H1 (cell line): ENCODE results near the gene SLC6A18. TPM values are rescaled to one million over a fixed set of nuclear protein-coding genes. Genes with fewer than 3 reads are reported as not detected.

Experiments used
- CTCF ChIA-PET: fragments of 300-600 bp; sonication (Branson Sonifier 250); formaldehyde crosslinking; loops from one replicate; lab custom pipeline; 2021; ENCODE audit not compliant: partially characterized antibody; lab: Charles Lee
- POLR2A ChIA-PET: fragments of 300-600 bp; sonication (Branson Sonifier 250); formaldehyde crosslinking; loops from one replicate; lab custom pipeline; 2021; ENCODE audit warnings: inconsistent platforms; ENCODE audit not compliant: partially characterized antibody; lab: Charles Lee
- DNase-seq, 2 experiments: peaks; one replicate each; pipeline versions ENCODE4 v3.0.0 to v3.0.0-alpha.2; 2010 to 2022; ENCODE audit warnings: low spot score in 2 of 2, low read depth in 1 of 2, mixed read lengths in 1 of 2
- FAIRE-seq: peaks from 2 replicates; lab custom pipeline; 2011; peaks lifted over from hg19 to GRCh38; lab: Jason Lieb, UNC
- H2AFZ ChIP-seq: 2 replicates; pipeline ENCODE4 v1.8.1; 2012; ENCODE audit warnings: low read length, inconsistent platforms
- H2AK5ac ChIP-seq: 2 replicates; pipeline ENCODE4 v1.6.1; 2013; ENCODE audit warnings: low read depth, low read length
- H2BK120ac ChIP-seq: replicated peaks from 2 replicates; pipeline ENCODE3; 2013; ENCODE audit warnings: low read depth, low read length, inconsistent platforms
- H2BK12ac ChIP-seq: 2 replicates; pipeline ENCODE4 v1.6.1; 2013; ENCODE audit warnings: low read depth, low read length
- H2BK15ac ChIP-seq: 2 replicates; pipeline ENCODE4 v1.6.1; 2013; ENCODE audit warnings: low read length
- H2BK20ac ChIP-seq: 2 replicates; pipeline ENCODE4 v1.6.1; 2013; ENCODE audit warnings: low read length
- H2BK5ac ChIP-seq: 2 replicates; pipeline ENCODE4 v1.6.1; 2013; ENCODE audit warnings: low read depth, low read length
- H3K14ac ChIP-seq: 2 replicates; pipeline ENCODE4 v1.6.1; 2013; ENCODE audit warnings: inconsistent platforms; ENCODE audit not compliant: insufficient read length
- H3K18ac ChIP-seq: 2 replicates; pipeline ENCODE4 v1.6.1; 2013; ENCODE audit warnings: low read length; ENCODE audit errors: extremely low read depth
- H3K23ac ChIP-seq: 2 replicates; pipeline ENCODE4 v1.6.1; 2013; ENCODE audit warnings: inconsistent platforms; ENCODE audit not compliant: insufficient read length
- H3K23me2 ChIP-seq: 2 replicates; pipeline ENCODE4 v1.6.1; 2013; ENCODE audit warnings: low read depth, low read length
- H3K27ac ChIP-seq: 2 replicates; pipeline ENCODE4 v1.6.1; 2011; ENCODE audit warnings: low read depth, low read length, inconsistent platforms
- H3K27me3 ChIP-seq, 4 experiments: replicated peaks in 1 of 4; 1 replicate in 1 of 4; 2 replicates in 3 of 4; pipeline versions ENCODE4 v1.6.1 to v1.8.1; 2011 to 2013; ENCODE audit warnings: low read length in 3 of 4, mild to moderate bottlenecking in 3 of 4, inconsistent platforms in 2 of 4, mixed read lengths in 2 of 4, moderate library complexity in 1 of 4; ENCODE audit not compliant: control insufficient read depth in 3 of 4, insufficient read depth in 3 of 4; ENCODE audit errors: extremely low read depth in 1 of 4
- H3K36me3 ChIP-seq, 4 experiments: 2 replicates each; pipeline versions ENCODE4 v1.6.1 to v1.8.1; 2011 to 2013; ENCODE audit warnings: mild to moderate bottlenecking in 4 of 4, low read length in 3 of 4, moderate library complexity in 2 of 4, control low read depth in 1 of 4, inconsistent platforms in 1 of 4; ENCODE audit not compliant: insufficient read depth in 4 of 4, control insufficient read depth in 2 of 4
- H3K4ac ChIP-seq: replicated peaks from 2 replicates; pipeline ENCODE3; 2013; ENCODE audit warnings: low read length, low read depth, mixed read lengths, inconsistent platforms; ENCODE audit not compliant: insufficient read length
- H3K4me1 ChIP-seq, 4 experiments: replicated peaks in 1 of 4; 1 replicate in 1 of 4; 2 replicates in 3 of 4; pipeline versions ENCODE4 v1.6.1 to v1.8.1; 2011 to 2013; ENCODE audit warnings: low read length in 3 of 4, inconsistent platforms in 2 of 4, mixed read lengths in 1 of 4; ENCODE audit not compliant: insufficient read depth in 4 of 4, control insufficient read depth in 3 of 4
- H3K4me2 ChIP-seq, 2 experiments: 2 replicates each; pipeline versions ENCODE4 v1.6.1 to v1.8.1; 2011 to 2013; ENCODE audit warnings: low read depth in 2 of 2, low read length in 2 of 2, control low read depth in 1 of 2, inconsistent platforms in 1 of 2, mild to moderate bottlenecking in 1 of 2; ENCODE audit not compliant: insufficient read depth in 1 of 2
- H3K4me3 ChIP-seq, 4 experiments: fragments of 200-600, 300-600 bp in 1 of 4; sonication (generic), shearing (Covaris generic), sonication (Bioruptor Twin) in 1 of 4; 2 replicates each; pipeline versions ENCODE4 v1.5.1 to v1.8.1; 2011 to 2016; ENCODE audit warnings: low read length in 4 of 4, low read depth in 3 of 4, control low read depth in 2 of 4, inconsistent platforms in 2 of 4, mild to moderate bottlenecking in 2 of 4, mixed read lengths in 1 of 4, moderate library complexity in 1 of 4; ENCODE audit not compliant: insufficient read depth in 2 of 4; ENCODE audit errors: extremely low read depth in 1 of 4
- H3K56ac ChIP-seq: replicated peaks from 2 replicates; pipeline ENCODE3; 2013; ENCODE audit warnings: low read depth, mild to moderate bottlenecking, mixed read lengths, low read length, inconsistent platforms; ENCODE audit not compliant: insufficient read length
- H3K79me1 ChIP-seq: 2 replicates; pipeline ENCODE4 v1.6.1; 2013; ENCODE audit warnings: low read depth, low read length, control low read depth
- H3K79me2 ChIP-seq, 2 experiments: 2 replicates each; pipeline versions ENCODE4 v1.6.1 to v1.8.1; 2012 to 2013; ENCODE audit warnings: low read length in 2 of 2, mild to moderate bottlenecking in 2 of 2, inconsistent platforms in 1 of 2; ENCODE audit not compliant: insufficient read depth in 2 of 2, control insufficient read depth in 1 of 2
- H3K9ac ChIP-seq, 4 experiments: replicated peaks in 1 of 4; 1 replicate in 1 of 4; 2 replicates in 3 of 4; pipeline versions ENCODE4 v1.6.1 to v1.8.1; 2011 to 2013; ENCODE audit warnings: low read depth in 3 of 4, low read length in 3 of 4, control low read depth in 2 of 4, mild to moderate bottlenecking in 2 of 4, moderate library complexity in 2 of 4, inconsistent platforms in 1 of 4; ENCODE audit errors: extremely low read depth in 1 of 4
- H3K9me3 ChIP-seq, 2 experiments: 2 replicates each; pipeline versions ENCODE4 v1.6.1 to v1.8.1; 2012 to 2013; ENCODE audit warnings: mild to moderate bottlenecking in 2 of 2, moderate library complexity in 2 of 2, control low read depth in 1 of 2, inconsistent platforms in 1 of 2, low read depth in 1 of 2, low read length in 1 of 2, mixed read lengths in 1 of 2; ENCODE audit not compliant: insufficient read depth in 2 of 2
- H4K20me1 ChIP-seq, 2 experiments: replicated peaks in 1 of 2; 2 replicates each; pipeline versions ENCODE3 to v1.8.1; 2011 to 2013; ENCODE audit warnings: inconsistent platforms in 2 of 2, low read length in 2 of 2, mild to moderate bottlenecking in 1 of 2; ENCODE audit not compliant: insufficient read depth in 2 of 2, control insufficient read depth in 1 of 2
- H4K5ac ChIP-seq: 2 replicates; pipeline ENCODE4 v1.6.1; 2013; ENCODE audit warnings: low read length, low read depth, mixed read lengths, inconsistent platforms; ENCODE audit not compliant: insufficient read length
- H4K8ac ChIP-seq: 2 replicates; pipeline ENCODE4 v1.8.0; 2013; ENCODE audit warnings: mild to moderate bottlenecking, moderate library complexity, low read length, inconsistent platforms; ENCODE audit not compliant: insufficient read depth; ENCODE audit errors: extremely low read depth
- H4K91ac ChIP-seq: replicated peaks from 2 replicates; pipeline ENCODE3; 2013; ENCODE audit warnings: low read length, mixed read lengths, inconsistent platforms; ENCODE audit not compliant: insufficient read length
- BACH1 ChIP-seq: IDR thresholded peaks from 2 replicates; pipeline ENCODE4 v1.6.1; 2012; ENCODE audit warnings: low read length, improper control_type of control experiment
- CTBP2 ChIP-seq: IDR thresholded peaks from 2 replicates; pipeline ENCODE4 v1.7.0; 2011; ENCODE audit warnings: borderline replicate concordance, mild to moderate bottlenecking, moderate library complexity, mixed read lengths, low read length; ENCODE audit not compliant: insufficient read depth, insufficient read length
- KDM4A ChIP-seq: IDR thresholded peaks from one replicate; pipeline ENCODE4 v1.7.1; 2012; ENCODE audit warnings: low read depth, mild to moderate bottlenecking, moderate library complexity, low read length, inconsistent platforms; ENCODE audit not compliant: severe bottlenecking
- NRF1 ChIP-seq: IDR thresholded peaks from 2 replicates; pipeline ENCODE4 v1.6.1; 2011; ENCODE audit warnings: mild to moderate bottlenecking, low read depth, low read length, improper control_type of control experiment
- TCF12 ChIP-seq: IDR thresholded peaks from 2 replicates; pipeline ENCODE4 v1.6.1; 2011; ENCODE audit warnings: low read depth, mild to moderate bottlenecking, low read length
- WGBS, 2 experiments: shearing (Covaris generic) in 1 of 2; methylation state at CpG; one replicate each; pipeline versions ENCODE4 v1.1.6 to v1.1.7; 2013 to 2015; ENCODE audit warnings: low lambda C conversion rate in 2 of 2, mixed read lengths in 2 of 2, inconsistent platforms in 1 of 2, low coverage in 1 of 2, missing lambda C conversion rate in 1 of 2; ENCODE audit not compliant: insufficient replicate concordance in 2 of 2, insufficient coverage in 1 of 2, insufficient read length in 1 of 2; ENCODE audit errors: extremely low coverage in 1 of 2, missing lambda C conversion rate in 1 of 2; 5-methylcytosine and 5-hydroxymethylcytosine counted together
- polyA plus RNA-seq, 7 experiments: library from polyadenylated mRNA; depleted of rRNA in 3 of 7; stranded (reverse) in 5 of 7; unstranded in 2 of 7; fragments of >200 nt in 5 of 7; fragments of 200-250 nt in 2 of 7; gene quantifications; 1 replicate in 5 of 7; 2 replicates in 1 of 7; 4 replicates in 1 of 7; pipeline versions ENCODE4 v1.2.1 to v1.2.3, GENCODE V29; 2011 to 2013; ENCODE audit warnings: missing spikeins in 2 of 7, mixed read lengths in 2 of 7
- total RNA-seq: library from RNA; stranded (reverse); fragmentation: NEBNext Ultra II Directional; extraction: Animal tissue kit (Norgen Biotek cat#: 25700); gene quantifications from 2 replicates; pipeline ENCODE4 v1.2.1, GENCODE V29; 2021

SLC6A18 gene
- total and polyA plus RNA-seq, 2 of the 8 experiments (the other 6 are each of a cell fraction or from before 2014, with no cell fraction given) = not detected

DNA sequence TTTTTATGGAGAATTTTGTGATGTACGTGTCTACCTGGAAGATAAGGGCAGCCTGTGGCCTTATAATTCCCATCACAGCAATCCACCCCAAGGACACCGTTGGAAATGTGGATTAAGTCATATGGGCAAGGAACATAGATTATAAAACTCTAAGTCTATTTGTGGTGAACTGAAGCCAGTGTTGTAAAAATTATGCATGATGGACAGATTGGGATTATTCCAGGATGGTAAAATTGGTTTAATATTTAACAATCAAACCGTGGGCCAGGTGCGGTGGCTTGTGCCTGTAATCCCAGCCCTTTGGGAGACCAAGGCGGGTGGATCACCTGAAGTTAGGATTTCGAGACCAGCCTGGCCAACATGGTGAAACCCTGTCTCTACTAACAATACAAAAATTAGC lies 36.7 kb upstream of the SLC6A18 start:
- no peak overlapping the region for H3K4me2 ChIP-seq
- WGBS, 2 experiments = 62% methylated on average over 6 of the region's 6 CpGs; no CpG with 5 or more reads in 1 of the 2 experiments

More for the DNA sequence above, 36.7 kb upstream of the SLC6A18 start:
- Histone ChIP-seq H3K4me1 (peaks cover 0 to 3% (median 0%) of the 10 kb centered on the region in 4 experiments; a peak in 1 of 7 replicates), H4K91ac (no peak overlapping the region), H2BK120ac (no peak overlapping the region), H3K36me3 (no peaks in the 10 kb centered on the region), H4K8ac (no peak overlapping the region), H3K23ac (no peak overlapping the region), H2BK20ac (no peak overlapping the region), H3K79me2 (no peaks in the 10 kb centered on the region), H3K23me2 (peaks cover 2% of the 10 kb centered on the region; the same call in 1 of the 2 replicates), H3K79me1 (no peaks in the 10 kb centered on the region), H3K4me3 (no peak overlapping the region), H3K27me3 (no peaks in the 10 kb centered on the region), H3K18ac (no peak overlapping the region), H4K20me1 (no peaks in the 10 kb centered on the region), H2BK5ac (no peak overlapping the region), H2BK15ac (no peak overlapping the region), H3K27ac (no peak overlapping the region), H3K9ac (no peak overlapping the region), H2AK5ac (no peak overlapping the region), H3K56ac (no peak overlapping the region), H4K5ac (no peak overlapping the region), H3K9me3 (peaks cover 0 to 3% of the 10 kb centered on the region in 2 experiments; a peak in 1 of 4 replicates), H2AFZ (no peak overlapping the region), H2BK12ac (no peak overlapping the region), H3K14ac (no peak overlapping the region), H3K4ac (no peak overlapping the region)
- CTCF ChIA-PET = interaction anchor here (0.7 to 1.4 kb wide), 4 partner anchors 14 to 21 kb away, joined by 3 to 4 read pairs (median 3); no protein-coding TSS in a partner anchor
- TF ChIP-seq CTBP2 = no peak
- TF ChIP-seq TCF12 = no peak
- no peak for TF ChIP-seq BACH1
- TF ChIP-seq KDM4A = no peak
- no peak for TF ChIP-seq NRF1
- FAIRE-seq (no peak), DNase-seq (no peak)
- POLR2A ChIA-PET = no interaction called here
